Effector CD4-positive, alpha-beta T cell (primary cell): ENCODE data around the gene OPA3.
"Not testable (repeated sequence)": the region's sequence is repeated elsewhere in the genome, so short reads cannot be mapped to it uniquely, and the experiment has no call there.

Experiments
- DNase-seq: peaks from one replicate; pipeline ENCODE4 v3.0.0-alpha.2; 2020
- total RNA-seq: gene quantifications from one replicate; lab custom pipeline; 2026; lab: John Stamatoyannopoulos, UW

Gene OPA3
- 21.4 reads per million, percentile 48 among the genes with 10 or more reads in this experiment for total RNA-seq

GRCh38 chr19:45584332-45585157 lies at the start of gene OPA3:
Gene OPA3 (minus strand): TSS chr19:45584802. CDS start chr19:45584764, 38 bp downstream.
- DNase-seq: peak; percentile 98

GRCh38 chr19:45632468-45633196 lies 48.0 kb upstream of the OPA3 start:
- no peak for DNase-seq

- no peak for DNase-seq
Observed at GRCh38 chr19:45630463-45630862, 45.9 kb upstream of the OPA3 start.

- no peak for DNase-seq
Observed at GRCh38 chr19:45629704-45630103, 45.1 kb upstream of the OPA3 start.

GRCh38 chr19:45628219-45628618 lies 43.6 kb upstream of the OPA3 start:
- not testable (repeated sequence) for DNase-seq

GRCh38 chr19:45623984-45624383 lies 39.4 kb upstream of the OPA3 start:
- DNase-seq: no peak

GRCh38 chr19:45621976-45622503 lies 37.4 kb upstream of the OPA3 start:
- no peak for DNase-seq

- DNase-seq: no peak
Observed at GRCh38 chr19:45621389-45621788, 36.8 kb upstream of the OPA3 start.

- DNase-seq: no peak
Observed at GRCh38 chr19:45616704-45617017, 32.1 kb upstream of the OPA3 start.

GRCh38 chr19:45615795-45616703 lies 31.4 kb upstream of the OPA3 start:
- DNase-seq: peak; percentile 59

GRCh38 chr19:45615056-45615455 lies 30.5 kb upstream of the OPA3 start:
- not testable (repeated sequence) for DNase-seq

- DNase-seq: no peak
Observed at GRCh38 chr19:45613926-45614725, 29.5 kb upstream of the OPA3 start.

- DNase-seq: no peak
Observed at GRCh38 chr19:45608948-45609347, 24.3 kb upstream of the OPA3 start.

GRCh38 chr19:45607071-45608029 lies 22.7 kb upstream of the OPA3 start:
- peak; percentile 23 for DNase-seq

GRCh38 chr19:45601524-45602374 lies 17.1 kb upstream of the OPA3 start, which contains the start of gene GPR4:
Gene GPR4 (minus strand): TSS chr19:45602212. CDS start chr19:45591866, 10,346 bp downstream.
- DNase-seq: no peak

GRCh38 chr19:45601115-45601514 lies 16.5 kb upstream of the OPA3 start:
- DNase-seq: no peak

GRCh38 chr19:45600340-45600885 lies 15.8 kb upstream of the OPA3 start:
- no peak for DNase-seq

- no peak for DNase-seq
Observed at GRCh38 chr19:45599286-45599685, 14.7 kb upstream of the OPA3 start.
